Stimulated activated CD8-positive, alpha-beta memory T cell treated with anti-CD3 and anti-CD28 coated beads, Interleukin-15, amount 100 ng/mL, for 4 hours (primary cell): ENCODE data around the gene ICE1.
"Not testable (repeated sequence)": the region's sequence is repeated elsewhere in the genome, so short reads cannot be mapped to it uniquely, and the experiment has no call there.

Experiments used
- DNase-seq, 2 donors: peaks; one replicate each; pipeline ENCODE4 v3.0.0-alpha.2; 2020; ENCODE audit warnings: low read depth in 2 of 2

The ICE1 gene

GRCh38 chr5:5437227-5438172 is 15.0 kb downstream of the ICE1 start:
- DNase-seq, result no peak

- no peak for DNase-seq
Observed at GRCh38 chr5:5451863-5452262, 29.4 kb downstream of the ICE1 start.

DNA sequence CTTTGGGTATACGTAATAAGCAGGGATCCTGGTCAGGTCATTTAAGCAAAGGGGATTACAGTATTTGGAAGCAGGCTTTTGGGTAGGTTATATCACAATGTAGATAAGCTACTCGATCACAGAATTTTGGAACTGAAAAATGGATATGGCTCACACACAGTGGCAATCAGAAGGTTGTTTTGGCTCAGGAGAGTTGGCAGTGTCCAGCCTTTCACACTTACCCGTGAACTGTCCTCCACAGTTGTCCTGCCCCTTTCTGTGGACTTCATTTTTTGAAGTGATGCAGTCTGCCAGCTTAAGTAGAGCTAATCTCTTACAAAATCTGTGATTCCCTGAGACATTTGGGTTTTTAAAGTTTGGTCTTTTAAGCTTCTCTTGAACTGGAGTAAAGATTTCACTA is 30.7 kb downstream of the ICE1 start:
- DNase-seq, result no peak

DNA sequence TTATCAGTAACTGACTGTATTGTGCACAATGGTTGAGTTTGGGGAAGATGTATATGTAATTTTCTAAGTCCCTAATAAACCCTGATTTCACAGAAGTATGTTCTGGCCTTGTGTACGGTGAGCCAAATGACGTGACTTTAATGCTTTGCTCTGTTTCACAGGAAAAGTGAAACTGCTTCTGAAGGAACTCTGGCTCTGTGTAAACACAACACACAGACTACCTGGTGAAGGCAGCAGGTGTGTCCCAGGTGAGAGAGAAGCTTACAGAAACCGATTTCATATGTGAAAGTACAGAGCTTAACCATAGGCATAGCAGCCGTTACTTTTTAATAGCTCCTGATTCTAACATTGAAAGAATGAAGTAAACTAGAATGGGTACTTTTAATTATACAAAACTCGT is 31.9 kb downstream of the ICE1 start:
- DNase-seq, result no peak

DNA sequence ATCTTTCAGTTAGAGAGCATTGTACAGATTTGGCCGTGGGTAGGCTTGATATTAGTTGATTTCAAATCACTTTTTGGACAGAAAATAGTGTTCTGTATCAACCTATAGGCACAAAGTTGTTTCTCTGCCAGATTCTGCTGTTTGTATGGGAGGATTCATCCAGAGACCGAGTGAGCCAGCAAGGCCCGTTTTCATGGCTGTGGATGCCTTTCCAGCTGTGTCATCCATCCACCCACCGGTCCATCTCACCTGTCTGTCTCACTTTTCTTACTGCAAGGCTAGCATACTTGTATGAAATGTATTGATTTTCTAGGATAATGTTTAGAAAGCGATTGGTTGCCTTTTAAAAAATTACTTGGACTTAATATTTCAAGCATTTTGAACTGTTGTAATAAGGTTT is 34.4 kb downstream of the ICE1 start:
- no peak for DNase-seq

- no peak for DNase-seq
Observed at GRCh38 chr5:5460311-5460710, 37.8 kb downstream of the ICE1 start.

GRCh38 chr5:5461012-5461411 is 38.5 kb downstream of the ICE1 start:
- DNase-seq, result no peak

DNA sequence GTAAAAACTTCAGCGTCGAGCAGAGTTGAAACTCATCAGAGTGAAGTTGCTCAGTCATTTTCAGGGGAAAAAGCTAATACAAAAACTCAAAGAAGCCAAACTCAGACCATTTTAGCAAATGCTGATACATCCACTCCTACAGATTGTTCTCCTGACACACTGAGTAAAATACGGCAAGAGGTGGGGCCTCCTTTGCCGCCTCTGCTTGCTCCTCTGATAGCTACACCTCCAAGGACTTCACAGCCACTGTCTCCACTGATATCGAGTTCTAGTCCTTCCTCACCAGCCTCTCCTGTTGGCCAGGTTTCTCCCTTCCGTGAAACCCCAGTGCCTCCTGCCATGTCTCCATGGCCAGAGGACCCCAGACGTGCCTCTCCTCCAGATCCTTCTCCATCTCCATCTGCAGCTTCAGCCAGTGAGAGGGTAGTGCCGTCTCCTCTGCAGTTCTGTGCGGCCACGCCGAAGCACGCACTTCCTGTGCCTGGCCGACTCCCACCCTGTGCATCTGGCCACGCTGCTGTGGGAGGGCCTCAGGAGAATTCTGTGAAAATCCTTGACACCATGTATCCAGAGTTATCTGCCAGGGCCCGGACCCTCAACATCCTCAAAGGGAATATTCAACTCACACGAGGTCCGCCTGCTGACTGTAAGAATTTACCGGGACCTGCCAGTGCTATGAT is 41.7 kb downstream of the ICE1 start:
- no peak for DNase-seq

DNA sequence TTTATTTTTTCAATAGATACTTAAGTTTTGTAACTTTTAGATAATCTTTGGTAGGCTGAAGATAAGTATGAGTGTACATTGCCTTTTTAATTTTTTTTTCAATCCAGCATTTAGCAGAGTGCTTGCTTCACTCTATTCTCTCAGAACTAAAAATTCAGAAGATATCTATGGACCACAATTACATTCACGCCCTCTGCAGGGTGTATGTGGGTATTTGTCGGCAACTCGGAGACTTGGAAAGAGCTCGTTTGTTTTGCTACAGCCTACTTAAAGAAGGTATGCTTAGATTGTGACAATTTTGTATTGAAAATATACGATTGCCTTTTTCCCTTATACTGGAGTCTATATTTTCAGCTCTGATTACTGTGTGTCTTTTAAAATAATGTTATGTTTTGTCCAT is 43.8 kb downstream of the ICE1 start:
- no peak for DNase-seq

GRCh38 chr5:5467737-5468136 is 45.3 kb downstream of the ICE1 start:
- DNase-seq, result no peak

DNA sequence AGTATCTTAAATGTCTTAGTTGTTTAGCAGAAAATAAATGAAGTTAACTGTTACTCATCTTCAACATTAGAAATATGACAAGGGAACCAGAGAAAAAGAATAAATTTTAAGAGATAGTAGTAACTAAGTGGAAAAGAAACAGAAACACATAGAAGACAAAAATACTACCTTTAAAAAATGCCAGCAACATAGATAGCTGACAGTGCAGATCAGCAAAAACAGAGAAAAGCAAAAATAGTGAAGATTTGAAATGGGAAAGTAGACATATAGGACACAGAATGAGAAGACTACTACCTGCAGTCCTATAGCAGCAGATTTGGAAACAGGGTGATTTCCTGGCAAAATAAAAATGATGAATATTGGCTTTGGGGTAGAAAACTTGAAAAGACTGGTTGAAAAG is 48.5 kb downstream of the ICE1 start:
- no peak for DNase-seq

DNA sequence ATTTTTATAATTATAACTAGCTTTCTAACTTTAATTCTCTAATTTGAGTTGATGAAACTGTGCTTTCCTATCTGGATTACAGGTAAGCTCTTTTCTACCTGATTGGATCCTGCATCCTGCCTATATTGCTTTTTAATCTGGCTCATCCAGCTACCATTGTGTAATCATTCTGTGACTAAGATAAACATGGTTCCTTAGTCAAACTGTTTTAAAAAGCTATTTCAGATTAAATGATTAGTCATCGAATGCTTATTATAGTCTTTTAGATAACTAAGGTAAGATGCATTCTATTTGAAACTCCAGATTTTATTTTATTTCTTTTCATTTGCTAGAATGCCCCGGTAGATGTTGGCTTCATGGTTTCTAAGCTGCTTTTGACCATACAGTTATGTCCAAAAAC is 50.7 kb downstream of the ICE1 start:
- DNase-seq, result no peak

- DNase-seq, result no peak
Observed at GRCh38 chr5:5474961-5475360, 52.5 kb downstream of the ICE1 start.

GRCh38 chr5:5475975-5476374 is 53.5 kb downstream of the ICE1 start:
- DNase-seq, result no peak

DNA sequence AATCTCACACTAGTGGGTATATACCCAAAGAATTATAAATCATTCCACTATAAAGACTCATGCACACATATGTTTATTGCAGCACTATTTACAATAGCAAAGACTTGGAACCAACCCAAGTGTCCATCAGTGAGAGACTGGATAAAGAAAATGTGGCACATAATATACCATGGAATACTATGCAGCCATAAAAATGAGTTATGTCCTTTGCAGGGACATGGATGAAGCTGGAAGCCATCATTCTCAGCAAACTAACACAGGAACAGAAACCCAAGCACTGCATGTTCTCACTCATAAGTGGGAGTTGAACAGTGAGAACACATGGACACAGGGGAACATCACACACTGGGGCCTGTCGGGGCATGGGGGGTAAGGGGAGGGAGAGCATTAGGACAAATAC is 57.1 kb downstream of the ICE1 start:
- DNase-seq, result not testable (repeated sequence)

DNA sequence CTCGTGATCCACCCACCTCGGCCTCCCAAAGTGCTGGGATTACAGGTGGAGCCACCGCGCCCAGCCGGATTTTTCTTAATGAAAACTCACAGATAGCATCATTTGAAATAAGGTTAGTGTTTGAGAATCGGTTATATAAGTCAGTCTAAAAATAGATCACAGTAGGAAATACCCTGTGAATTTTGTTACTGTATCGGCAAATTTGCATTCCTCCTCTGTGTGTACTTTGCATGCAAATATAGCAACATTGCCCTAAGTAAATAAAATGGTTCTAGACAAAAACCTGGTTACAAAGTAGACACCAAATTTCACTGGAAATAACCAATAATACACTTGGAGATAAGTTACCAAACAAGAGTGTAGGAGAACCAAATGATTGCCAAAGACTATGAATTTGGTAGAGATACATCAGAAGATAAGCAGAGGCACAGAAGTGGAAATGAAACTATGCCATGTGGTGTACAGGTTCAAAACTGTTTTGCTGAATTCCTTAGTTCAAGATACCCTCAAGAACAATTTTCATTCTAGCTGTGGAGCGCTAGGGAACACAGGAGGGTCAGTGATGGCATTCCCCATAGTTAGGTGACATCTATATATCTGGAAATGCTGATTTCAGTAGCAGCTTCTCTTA is 58.1 kb downstream of the ICE1 start:
- DNase-seq, result no peak

GRCh38 chr5:5481206-5481605 is 58.7 kb downstream of the ICE1 start:
- no peak for DNase-seq

GRCh38 chr5:5481633-5482032 is 59.2 kb downstream of the ICE1 start:
- no peak for DNase-seq

GRCh38 chr5:5483350-5483749 is 60.9 kb downstream of the ICE1 start:
- DNase-seq, result no peak

GRCh38 chr5:5483880-5484598 is 61.6 kb downstream of the ICE1 start:
- no peak for DNase-seq

DNA sequence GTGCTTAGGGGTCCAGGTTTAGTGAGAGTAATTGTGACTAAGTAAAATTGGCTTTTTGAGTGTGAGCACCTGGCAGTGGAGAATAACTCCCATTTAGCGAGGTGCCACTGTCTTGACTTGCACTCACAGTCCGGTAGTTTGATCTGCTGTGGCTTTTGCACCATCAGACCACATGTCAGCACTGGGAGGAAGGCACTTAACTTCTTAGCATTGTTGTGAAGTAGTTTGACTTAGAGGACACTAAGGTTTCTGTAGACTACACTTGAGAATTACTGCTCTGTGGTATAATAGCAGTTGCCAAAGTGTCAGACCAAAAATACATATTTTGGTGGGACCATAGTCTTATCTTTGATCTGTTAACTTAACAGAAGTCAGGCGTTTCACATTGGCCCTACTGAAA is 63.6 kb downstream of the ICE1 start:
- no peak for DNase-seq
